GM21619 (cell line): ENCODE data around the gene LGR6.
"Not testable (repeated sequence)": the region's sequence is repeated elsewhere in the genome, so short reads cannot be mapped to it uniquely, and the experiment has no call there.

ENCODE experiments used
- ATAC-seq: cut with Tn5 transposase; IDR thresholded peaks from one replicate; pipeline ENCODE4 v1.9.1; 2021; ENCODE audit not compliant: unreplicated experiment

LGR6 gene

GRCh38 chr1:202254454-202255252 lies 61.1 kb downstream of the LGR6 start:
- ATAC-seq, result no peak

- no peak for ATAC-seq
Observed at GRCh38 chr1:202255343-202255742, 61.7 kb downstream of the LGR6 start.

- ATAC-seq, result no peak
Observed at GRCh38 chr1:202259705-202260104, 66.1 kb downstream of the LGR6 start.

GRCh38 chr1:202261209-202261958 lies 67.8 kb downstream of the LGR6 start:
- ATAC-seq, result not testable (repeated sequence)

- ATAC-seq, result no peak
Observed at GRCh38 chr1:202263628-202264027, 70.0 kb downstream of the LGR6 start.

- no peak for ATAC-seq
Observed at GRCh38 chr1:202264300-202264699, 70.7 kb downstream of the LGR6 start.

GRCh38 chr1:202264726-202265125 lies 71.1 kb downstream of the LGR6 start:
- ATAC-seq, result no peak

GRCh38 chr1:202266061-202266765 lies 72.6 kb downstream of the LGR6 start:
- no peak for ATAC-seq

- no peak for ATAC-seq
Observed at GRCh38 chr1:202268032-202268431, 74.4 kb downstream of the LGR6 start.

- no peak for ATAC-seq
Observed at GRCh38 chr1:202268817-202269216, 75.2 kb downstream of the LGR6 start.

GRCh38 chr1:202270871-202271326 lies 77.3 kb downstream of the LGR6 start:
- ATAC-seq, result no peak

GRCh38 chr1:202272103-202272845 lies 78.7 kb downstream of the LGR6 start:
- no peak for ATAC-seq

- no peak for ATAC-seq
Observed at GRCh38 chr1:202274611-202275010, 81.0 kb downstream of the LGR6 start.

GRCh38 chr1:202275061-202275770 lies 81.6 kb downstream of the LGR6 start:
- no peak for ATAC-seq

- ATAC-seq, result no peak
Observed at GRCh38 chr1:202276081-202276715, 82.6 kb downstream of the LGR6 start.

GRCh38 chr1:202276920-202277319 lies 83.3 kb downstream of the LGR6 start:
- ATAC-seq, result no peak

- ATAC-seq, result no peak
Observed at GRCh38 chr1:202278751-202279150, 85.2 kb downstream of the LGR6 start.

- no peak for ATAC-seq
Observed at GRCh38 chr1:202279806-202280205, 86.2 kb downstream of the LGR6 start.

- no peak for ATAC-seq
Observed at GRCh38 chr1:202280595-202280994, 87.0 kb downstream of the LGR6 start.
